Measurements from ENCODE around the gene CPSF6.
A peak's percentile ranks its signal among the peaks of the same experiment; 100 is the strongest.
"Not testable (repeated sequence)": the region's sequence is repeated elsewhere in the genome, so short reads cannot be mapped to it uniquely, and the experiment has no call there.

Gene CPSF6, protein sequence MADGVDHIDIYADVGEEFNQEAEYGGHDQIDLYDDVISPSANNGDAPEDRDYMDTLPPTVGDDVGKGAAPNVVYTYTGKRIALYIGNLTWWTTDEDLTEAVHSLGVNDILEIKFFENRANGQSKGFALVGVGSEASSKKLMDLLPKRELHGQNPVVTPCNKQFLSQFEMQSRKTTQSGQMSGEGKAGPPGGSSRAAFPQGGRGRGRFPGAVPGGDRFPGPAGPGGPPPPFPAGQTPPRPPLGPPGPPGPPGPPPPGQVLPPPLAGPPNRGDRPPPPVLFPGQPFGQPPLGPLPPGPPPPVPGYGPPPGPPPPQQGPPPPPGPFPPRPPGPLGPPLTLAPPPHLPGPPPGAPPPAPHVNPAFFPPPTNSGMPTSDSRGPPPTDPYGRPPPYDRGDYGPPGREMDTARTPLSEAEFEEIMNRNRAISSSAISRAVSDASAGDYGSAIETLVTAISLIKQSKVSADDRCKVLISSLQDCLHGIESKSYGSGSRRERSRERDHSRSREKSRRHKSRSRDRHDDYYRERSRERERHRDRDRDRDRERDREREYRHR

DNA sequence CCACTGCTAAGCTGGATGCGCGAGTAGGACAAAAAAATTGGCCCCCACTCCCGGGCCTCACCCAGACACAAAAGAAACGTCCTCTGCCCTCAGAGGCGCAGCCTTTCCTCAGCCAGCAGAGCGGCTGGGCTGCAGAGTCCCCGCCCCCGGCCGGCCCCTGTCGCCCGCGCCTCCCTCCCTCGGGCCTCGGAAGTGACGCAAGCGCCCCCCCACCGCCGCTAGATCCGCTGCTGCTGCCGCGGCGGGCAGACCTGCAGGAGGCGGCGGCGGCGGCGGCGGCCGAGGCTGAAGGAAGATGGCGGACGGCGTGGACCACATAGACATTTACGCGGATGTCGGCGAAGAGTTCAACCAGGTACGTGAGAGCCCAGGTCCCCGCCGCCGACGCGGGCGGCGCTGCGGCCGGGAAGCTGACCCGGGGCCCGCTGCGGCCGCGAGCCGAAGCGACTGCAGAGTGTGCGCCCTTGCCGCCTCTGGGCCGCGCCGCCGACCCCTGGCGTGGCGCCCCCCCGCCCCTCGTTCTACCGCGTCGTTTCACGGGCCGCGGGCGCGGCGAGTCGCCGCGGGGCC is at the start of gene CPSF6:
Gene CPSF6, plus strand, starts transcription at position 218 of the 570 bp plus-strand sequence. Its CDS starts 78 bp downstream, at position 296.
- DNase-seq: peak; percentile 69

DNA sequence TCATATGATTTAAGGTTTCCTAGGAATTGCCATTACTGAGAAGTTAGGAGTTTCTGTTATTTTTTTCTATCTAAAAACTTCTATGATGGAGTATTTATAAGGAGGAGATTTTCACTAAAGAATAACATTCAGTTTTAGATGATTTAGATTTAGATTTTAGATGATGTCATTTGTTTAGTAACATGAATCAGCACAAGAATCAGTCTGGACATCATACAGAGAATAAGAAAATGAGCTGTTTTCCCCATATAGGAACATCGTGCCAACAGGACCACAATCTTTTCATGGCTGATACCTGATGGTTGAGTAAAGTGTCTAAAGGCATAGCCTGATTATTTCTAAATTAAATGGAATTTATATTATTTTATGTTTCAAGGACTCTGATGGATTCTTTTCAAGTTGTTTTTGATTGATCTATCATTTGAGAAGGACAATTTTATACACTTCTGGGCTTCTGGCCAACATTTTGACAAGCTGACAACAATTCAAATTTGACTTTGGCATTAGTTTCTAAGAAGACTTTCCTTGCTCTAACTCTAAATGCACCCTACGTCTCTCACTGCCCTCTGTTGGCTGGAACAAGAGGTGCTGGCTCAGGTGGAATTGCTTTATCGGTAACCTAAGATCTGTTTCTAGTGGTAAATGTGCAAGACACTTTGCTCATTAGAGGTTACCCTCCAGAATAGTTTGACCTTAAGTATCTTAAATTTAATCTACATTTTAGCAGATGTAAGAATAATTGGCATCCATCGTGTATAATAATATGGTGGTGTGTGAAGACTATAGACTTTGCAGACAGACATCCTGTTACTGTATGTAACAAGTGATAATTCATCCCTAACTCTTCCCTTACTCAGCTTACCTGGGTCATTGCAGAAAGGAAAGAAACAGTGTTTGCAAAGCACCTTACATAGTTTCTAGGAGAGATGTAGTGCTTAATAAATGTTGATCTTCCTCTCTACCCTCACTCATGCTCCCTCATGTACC is 42.8 kb upstream of the CPSF6 start:
- DNase-seq: no peak

DNA sequence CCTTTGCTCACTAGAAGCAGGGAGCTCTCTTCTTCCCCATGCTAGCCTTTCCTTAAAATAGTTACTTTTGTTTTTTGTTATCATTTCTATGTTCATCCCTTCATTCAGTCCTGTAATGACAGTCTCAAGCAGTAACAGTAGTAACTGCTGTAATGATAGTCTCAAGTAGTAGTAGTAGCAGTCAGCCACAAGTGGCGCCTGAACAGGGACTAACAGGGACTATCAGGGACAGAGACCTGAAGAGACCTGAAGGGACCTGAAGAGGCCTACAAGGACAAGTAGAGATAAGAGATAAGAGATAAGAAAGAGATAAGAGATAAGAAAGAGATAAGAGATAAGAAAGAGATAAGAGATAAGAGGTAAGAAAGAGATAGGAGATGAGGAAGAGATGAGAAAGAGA is 39.4 kb upstream of the CPSF6 start:
- DNase-seq: not testable (repeated sequence)

DNA sequence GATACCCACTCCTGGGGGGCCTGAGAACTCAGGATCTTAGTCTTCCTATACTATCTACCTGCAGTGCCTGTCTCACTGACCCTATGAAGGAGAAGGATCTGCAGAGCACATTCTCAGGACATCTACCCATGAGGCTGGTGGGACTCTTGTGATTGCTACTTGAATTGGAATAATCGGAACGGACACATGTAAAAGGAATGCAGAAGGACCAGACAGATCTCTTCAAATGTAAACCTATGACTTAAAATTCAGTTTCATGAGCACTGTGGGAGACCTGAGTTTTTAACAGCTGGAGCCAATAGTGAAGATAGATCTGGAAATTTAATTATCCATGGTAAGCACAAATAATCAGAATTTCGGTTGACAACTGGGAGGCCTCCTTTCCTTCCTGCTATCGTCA is 35.2 kb upstream of the CPSF6 start:
- DNase-seq: no peak

DNA sequence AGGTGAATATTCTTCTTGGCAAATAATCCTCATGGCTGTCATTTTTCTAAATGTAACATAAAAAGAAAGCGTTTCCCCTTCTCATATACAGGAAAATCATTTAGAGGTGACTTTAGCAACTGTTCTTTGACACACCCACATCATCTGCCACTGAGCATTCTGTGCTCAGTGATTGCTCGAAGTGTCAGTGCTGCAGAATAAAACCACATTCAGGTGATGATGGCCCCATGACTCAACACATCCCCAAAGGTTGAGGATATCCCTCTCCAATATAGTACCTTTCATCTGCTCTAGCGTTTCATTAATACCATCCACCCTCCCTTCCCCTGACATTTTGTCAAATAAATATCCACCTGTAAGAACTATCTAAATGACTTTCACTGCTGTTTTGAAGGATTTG is 28.7 kb upstream of the CPSF6 start:
- no peak for DNase-seq

DNA sequence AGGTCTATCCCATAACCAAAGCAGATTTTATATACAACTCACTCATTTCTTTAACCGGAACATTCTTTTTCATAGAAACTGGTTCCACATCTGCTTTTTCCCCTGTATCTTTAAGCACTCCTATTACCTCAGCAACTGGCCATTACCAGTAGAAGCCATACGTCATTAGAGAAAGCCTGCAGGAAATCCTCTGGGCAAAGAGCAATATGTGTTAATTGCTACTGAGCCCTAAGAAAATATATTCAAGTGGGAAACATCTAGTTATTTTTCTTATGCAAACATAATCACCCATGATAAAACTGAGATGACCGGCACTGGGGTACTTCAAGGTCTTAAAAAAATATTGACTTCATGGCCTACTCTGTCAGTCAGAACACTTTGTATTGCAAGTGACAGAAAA is 28.2 kb upstream of the CPSF6 start:
- no peak for DNase-seq

DNA sequence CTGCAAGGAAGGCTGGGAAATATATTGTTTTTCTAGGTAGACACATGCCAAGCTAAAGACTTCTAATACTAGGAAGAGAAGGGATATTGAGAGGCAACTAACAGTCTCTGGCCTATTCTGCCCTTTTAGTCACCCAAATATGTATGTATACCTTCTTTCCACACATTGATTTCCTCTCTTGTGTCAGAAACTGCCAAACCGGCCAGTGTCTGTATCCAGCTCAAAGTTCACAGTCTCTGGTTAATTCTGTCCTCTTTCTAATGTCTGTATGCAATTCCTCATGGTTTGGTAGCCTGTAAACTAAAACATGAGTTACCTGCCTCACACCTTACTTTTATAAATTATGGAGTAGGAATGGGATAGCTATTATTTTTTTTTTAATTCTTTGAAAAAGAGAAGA is 25.2 kb upstream of the CPSF6 start:
- DNase-seq: no peak

DNA sequence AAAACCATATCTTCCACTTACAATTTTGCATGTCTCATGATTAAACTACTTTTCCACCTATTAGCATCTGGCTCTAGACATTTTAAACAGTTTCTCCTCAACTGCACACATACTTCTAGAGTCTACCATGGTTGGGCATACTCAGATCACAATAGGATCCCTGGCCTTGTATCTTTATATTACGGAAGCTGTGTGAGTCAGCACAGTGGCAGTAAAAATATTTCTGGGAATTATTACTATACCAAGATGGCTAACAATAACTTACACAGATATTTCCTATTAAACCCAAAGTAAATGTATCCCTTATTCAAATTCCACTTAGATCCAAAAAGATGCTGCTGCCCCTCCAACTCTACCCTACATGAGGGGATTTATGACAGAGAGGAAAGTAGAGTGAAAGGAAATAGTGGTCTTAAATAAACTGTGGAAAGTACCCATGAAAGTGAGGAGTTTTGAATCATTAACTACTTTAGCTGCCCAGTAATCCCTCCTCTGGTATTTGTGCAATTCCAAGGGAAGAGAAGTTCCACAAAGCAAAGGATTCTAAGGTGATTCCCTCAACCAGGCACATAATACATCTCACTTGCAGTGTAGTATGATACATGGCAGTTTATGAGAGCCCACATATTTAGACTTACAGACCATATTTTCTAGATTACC is 14.0 kb upstream of the CPSF6 start:
- no peak for DNase-seq

DNA sequence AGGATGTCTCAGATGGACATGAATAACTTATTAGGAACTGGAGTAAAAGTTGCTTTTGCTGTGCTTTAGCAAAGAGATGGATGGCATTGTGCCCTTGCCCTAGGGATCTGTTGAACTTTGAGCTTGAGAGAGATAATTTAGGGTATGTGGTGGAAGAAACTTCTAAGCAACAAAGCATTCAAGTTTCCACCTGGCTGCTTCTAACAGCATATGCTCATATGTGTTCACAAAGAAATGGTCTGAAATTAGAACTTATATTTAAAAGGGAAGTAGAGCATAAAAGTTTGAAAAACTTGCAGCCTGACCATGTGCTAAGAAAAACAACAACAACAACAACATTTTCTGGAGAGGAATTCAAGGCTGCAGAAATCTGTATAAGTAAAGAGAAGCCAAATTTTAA is 7.9 kb upstream of the CPSF6 start:
- no peak for DNase-seq

DNA sequence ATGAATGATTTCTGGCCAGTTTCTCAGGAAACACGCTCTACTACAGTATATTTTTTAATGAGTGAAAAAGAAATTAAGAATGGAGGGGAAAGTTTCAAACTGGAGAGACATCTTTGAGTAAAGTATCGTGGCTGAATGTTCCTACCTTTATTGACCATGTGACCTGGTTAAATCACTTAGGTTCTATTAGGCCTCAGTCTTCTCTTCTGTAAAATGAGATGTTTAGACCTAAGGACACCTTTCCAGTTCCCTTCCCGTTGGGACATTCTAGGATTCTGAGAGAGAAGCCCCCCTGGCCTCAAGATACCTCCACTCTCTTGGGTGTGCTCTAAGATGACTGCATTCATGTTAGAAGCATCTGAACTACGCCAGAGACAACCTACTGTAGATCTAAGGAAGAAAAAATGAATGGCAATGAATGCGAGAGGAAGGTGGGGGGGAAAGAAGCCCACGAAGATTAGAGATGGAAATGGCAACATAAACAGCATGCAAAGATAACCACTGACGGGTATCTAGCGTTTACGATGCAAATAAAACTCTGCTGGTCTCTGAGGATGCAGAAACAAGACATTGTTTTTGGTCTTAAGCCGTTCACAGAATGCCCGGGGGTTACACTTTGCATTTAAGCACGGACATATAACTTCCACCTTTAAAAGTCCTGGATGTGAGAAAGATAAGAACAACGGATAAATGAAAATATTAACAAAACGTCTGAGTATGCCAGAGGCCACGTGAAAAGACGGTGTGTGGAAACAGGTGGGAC is 599 bp upstream of the CPSF6 start:
- DNase-seq: no peak

DNA sequence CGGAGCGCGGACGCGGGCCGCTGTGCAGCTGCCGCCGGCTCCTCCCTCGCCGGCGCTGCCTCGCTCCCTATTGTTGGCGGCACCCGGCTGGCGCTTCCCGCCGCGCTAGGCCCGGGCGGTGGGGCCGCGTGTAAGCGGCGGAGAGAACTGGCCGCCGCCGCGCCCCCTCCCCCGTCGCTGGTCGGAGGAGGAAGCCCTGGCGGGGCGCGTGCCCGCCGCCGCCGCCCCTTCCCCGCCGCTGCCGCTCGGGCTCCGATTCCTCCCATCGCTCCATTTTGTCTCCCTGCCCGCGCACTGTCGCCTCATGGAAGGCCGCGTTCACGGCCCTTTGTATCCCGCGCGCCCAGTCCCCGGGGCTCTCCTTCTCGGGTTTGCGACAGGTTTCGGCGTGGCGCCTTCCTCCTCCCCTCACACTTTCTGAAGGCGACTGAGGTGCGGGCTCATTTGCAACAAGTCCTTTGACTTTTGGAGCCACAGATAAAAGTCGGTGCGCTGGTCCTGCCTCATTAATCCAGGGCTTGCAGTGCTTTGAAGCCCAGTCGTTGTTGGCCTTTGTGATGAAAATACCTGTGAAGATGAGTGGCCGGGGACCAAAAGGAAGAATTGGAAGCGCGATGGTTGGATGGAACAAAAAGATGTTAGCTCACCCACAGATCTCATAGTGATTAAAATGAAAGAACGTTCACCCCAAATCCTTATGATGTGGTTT is 707 bp downstream of the CPSF6 start:
- DNase-seq: peak; percentile 9

DNA sequence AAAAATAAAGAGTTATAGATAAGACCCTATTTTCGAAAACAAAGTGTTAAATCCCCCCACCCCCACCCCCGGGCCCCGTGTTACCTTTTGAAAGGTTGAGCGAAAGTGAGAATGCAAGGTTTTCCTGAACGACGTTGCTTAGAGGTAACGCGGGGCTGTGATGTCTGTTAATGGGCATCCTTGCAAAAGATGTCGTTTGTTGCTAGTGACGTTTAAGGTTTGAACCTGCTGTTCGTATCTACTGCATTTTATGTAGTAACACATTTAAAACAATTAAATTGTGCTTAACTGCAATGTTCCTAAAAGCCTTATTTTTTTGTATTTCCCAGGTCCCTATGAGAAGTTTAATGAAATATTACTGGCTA is 1.2 kb downstream of the CPSF6 start:
- no peak for DNase-seq

DNA sequence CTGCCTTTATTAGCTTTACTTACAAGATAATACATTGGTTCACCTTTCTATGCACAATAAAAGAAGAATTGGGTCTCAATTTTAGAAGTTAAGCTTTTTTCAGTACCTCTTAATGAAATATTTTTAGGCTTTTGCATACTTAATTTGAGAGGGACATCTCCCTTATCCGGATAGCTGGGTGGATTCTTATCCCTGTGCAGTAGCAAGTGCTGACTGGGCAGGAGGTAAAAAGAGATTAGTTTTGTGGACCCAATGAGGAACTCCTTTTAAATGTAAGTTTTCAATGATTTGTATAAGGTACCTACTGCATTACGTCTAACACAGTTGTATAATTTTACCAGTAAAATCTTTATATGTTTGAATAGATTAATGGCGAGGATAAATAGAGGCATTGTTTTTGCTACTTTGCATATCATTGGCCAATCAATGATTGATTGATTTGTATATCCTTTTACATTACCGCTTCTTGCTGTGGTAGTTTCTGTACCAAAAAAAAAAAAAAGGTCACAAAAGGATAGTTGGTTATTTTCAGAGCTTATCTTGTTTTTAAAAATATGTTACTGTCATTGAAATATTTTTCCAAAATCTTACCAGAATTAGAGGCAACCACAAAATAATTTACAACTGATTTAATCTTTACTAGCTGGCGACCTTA is 2.2 kb downstream of the CPSF6 start:
- no peak for DNase-seq

DNA sequence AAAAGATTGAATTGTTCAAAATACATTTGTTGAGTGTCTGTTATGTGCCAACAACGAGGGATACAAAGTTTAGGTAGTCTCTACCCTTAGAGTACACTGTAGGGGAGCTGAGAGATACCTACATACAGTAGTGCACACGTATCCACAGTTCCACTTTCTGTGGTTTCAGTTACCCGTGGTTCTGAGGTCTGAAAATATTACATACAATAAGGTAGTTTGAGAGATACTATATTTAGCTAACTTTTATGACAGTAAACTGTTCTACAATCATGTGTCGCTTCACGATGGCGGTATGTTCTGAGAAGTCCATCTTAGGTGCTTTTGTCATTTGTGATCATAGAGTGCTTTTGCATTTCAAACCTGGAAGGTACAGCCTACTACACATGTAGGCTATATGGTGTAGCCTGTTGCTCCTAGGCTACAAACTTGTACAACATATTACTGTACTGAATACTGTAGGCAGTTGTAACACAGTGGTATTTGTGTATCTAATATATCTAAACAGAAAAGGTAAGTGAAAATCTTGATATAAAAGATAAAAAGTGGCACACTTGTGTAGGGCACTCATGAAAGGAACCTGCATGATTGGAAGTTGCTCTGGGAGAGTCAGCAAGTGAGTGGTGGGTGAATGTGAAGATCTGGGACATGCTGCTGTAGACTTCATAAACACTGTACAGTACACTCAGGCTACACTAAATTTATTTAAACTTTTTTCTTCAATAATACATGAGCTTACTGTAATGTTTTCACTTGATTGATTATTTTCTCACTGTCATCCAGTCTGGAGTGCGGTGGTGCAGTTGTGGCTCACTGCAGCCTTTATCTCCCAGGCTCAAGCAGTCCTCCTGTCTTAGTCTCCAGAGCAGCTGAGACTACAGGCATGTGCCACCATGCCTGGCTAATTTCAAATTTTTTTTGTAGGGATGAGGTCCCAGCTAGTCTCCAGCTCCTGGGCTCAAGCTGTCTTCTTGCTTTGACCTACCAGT is 4.0 kb downstream of the CPSF6 start:
- DNase-seq: no peak

DNA sequence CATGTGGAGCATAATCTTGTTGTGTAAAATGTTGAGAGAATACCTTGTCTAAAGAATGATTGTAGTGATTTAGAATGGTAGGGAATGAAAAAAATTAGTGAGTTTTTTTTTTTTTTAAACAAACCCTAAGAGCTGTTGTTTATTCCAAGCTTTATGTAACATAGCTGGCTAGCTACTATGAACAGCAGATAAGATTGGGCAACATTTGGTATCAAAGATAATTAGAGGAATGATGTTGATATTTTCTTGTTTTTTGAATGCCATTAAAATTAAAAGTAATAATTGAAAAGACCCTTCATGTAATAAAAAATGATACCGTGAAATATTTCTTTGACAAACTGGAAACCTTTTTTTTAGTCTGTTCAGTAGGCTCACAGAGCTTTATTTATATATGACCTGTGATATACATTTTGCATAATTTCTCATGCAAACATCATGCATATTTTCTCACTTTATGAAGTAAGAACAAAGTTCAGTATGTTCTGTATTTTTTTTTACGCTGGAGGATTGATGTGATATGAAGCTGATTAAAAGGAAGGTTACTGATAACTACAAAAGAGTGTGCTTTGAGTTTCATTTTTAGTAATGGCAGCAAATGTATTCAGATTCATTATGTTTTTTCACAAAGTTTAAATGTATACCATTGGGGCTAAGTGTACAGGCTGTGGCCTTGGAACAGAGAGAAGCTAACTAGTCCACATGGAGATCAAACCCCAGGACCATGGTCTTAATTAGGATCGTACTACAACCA is 8.1 kb downstream of the CPSF6 start:
- no peak for DNase-seq

DNA sequence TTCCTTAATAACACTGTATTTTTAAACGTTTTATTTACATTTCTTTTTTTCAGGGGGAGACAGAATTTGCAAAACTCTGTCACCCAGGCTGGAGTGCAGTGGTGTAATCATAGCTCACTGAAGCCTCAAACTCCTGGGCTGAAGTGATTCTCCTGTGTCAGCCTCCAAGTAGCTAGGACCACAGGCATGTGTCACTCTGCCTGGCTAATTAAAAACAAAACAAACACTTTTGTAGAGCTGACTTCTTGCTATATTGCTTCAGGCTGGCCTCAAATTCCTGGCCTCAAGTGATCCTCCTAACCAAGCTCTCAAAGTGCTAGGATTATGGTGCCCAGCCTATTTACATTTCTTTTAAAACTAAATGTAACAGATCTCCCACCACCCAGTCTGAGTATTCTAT is 12.7 kb downstream of the CPSF6 start:
- no peak for DNase-seq

DNA sequence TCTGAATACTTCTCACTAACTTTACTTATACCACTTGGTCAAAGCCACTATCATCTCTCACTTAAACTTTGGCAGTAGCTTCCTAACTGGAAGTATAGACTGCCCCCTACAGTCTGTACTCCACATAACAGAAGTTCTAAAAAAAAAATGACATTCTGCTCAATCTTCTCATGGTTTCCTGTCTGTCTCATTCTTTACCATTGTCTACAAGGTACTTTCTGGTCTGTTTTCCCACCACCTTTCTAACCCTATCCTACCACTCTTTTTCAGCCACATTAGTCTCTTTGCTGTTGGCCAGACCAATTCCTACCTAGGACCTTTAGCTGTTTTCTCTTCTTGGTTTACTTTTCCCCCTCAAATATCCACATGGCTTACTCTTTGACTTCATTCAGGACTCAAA is 14.7 kb downstream of the CPSF6 start:
- DNase-seq: peak; percentile 43

DNA sequence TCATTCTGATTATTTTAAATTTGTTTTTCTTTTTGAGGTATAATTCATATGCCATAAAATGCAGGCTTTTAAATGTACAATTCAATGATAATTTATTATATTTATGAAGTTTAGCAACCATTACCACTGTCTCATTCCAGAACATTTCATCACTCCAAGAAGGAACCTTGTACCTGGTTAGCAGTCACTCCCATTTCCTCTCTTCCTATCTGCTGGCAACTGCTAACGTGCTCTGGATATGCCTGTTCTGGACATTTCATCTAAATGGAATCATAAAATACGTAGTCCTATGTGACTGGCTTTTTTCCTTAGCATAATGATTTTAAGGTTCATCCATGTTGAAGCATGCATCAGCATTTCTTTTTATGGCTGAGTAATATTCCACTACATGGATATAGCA is 15.5 kb downstream of the CPSF6 start:
- no peak for DNase-seq

DNA sequence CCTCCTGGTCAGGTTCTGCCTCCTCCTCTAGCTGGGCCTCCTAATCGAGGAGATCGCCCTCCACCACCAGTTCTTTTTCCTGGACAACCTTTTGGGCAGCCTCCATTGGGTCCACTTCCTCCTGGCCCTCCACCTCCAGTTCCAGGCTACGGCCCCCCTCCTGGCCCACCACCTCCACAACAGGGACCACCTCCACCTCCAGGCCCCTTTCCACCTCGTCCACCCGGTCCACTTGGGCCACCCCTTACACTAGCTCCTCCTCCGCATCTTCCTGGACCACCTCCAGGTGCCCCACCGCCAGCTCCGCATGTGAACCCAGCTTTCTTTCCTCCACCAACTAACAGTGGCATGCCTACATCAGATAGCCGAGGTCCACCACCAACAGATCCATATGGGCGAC is 19.3 kb downstream of the CPSF6 start:
- no peak for DNase-seq

All from NCI-H1694 (cell line).